Activated CD8-positive, alpha-beta memory T cell treated with anti-CD3 and anti-CD28 coated beads for 24 hours (primary cell): Measurements from ENCODE around the gene MRGPRE.
"Not testable (repeated sequence)": the region's sequence is repeated elsewhere in the genome, so short reads cannot be mapped to it uniquely, and the experiment has no call there.

Source experiments
- DNase-seq: peaks from one replicate; pipeline ENCODE4 v3.0.0-alpha.2; 2020

The MRGPRE gene, protein sequence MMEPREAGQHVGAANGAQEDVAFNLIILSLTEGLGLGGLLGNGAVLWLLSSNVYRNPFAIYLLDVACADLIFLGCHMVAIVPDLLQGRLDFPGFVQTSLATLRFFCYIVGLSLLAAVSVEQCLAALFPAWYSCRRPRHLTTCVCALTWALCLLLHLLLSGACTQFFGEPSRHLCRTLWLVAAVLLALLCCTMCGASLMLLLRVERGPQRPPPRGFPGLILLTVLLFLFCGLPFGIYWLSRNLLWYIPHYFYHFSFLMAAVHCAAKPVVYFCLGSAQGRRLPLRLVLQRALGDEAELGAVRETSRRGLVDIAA

DNA sequence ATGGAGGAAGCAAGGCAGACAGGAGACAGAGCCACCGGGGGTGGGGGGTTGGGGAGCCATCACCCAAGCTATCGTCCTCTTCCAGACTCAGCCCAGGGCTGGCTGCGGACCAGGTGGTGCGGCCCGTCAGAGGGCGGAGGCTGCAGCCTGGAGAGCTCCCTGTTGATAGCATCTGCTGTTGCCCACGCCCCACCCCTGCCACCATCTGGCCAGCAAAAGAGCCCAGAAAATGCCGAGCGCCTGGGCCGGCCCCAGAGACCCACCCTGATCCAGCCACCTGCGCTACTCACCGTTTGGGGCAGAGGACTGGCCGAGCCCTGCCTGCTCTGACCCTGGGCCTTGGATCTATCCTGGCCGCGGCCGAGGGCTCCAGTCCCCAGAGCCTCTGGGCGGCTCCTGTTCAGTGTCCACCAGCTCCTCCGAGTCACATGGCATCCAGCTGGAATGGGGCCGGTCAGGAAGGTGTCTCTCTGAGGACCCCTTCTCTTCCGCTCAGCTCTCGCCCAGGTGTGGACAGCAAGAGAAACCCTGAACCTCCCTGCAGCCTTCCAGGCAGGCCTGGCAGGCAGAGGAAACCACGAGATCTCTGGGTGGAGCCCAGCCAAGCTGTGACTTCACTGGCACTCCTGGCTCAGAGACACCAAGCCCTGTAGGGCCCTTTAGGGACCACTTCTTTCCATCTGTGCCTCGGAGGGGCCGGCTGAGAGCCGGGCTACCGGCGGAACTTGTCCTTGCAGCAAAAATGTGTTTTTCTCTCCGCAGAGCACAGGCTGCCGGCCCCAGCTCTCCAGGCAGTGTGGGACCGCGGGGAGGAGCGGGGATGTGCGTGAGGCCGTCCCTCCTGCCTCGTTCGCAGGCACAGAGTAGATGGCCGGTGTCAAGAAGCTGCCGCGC is at the start of gene MRGPRE:
Gene MRGPRE (minus strand): TSS at position 567 of the 894 bp plus-strand sequence. CDS start 3,618 bp downstream, outside the sequence.
- no peak for DNase-seq

DNA sequence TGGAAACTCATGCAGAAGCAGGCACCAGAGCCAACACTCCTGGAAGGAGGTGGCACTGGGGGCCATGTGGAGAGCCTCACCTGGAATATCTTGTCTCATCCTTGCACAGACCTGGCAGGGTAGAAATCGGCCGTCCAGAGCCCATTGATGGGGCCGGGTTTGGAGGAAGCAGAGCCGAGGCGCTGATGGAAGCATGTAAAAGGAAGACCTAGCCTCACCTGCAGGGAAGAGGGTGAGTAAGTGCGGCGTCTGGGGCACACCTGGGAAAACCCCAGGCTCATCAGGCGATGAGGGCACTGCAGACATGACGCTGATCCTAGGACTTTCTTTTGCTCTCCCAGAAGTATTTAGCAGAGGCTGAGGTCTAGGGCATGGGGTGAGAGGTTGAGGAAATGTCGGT is 48.9 kb upstream of the MRGPRE start:
- not testable (repeated sequence) for DNase-seq

DNA sequence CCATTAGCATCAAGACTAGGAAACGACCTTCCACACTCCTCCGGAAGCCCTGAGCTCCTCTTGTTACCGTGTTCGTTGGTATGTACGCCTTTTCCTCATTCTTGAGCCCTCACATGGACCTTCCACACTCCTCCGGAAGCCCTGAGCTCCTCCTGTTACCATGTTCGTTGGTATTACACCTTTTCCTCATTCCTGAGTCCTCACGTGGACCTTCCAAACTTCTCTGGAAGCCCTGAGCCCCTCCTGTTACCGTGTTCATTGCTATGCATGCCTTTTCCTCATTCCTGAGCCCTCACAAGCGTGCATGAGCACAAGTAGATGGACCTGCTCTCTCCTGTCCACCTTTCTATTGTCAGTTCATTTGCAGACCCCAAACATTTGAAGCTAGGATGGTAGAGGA is 48.4 kb upstream of the MRGPRE start:
- DNase-seq: not testable (repeated sequence)

DNA sequence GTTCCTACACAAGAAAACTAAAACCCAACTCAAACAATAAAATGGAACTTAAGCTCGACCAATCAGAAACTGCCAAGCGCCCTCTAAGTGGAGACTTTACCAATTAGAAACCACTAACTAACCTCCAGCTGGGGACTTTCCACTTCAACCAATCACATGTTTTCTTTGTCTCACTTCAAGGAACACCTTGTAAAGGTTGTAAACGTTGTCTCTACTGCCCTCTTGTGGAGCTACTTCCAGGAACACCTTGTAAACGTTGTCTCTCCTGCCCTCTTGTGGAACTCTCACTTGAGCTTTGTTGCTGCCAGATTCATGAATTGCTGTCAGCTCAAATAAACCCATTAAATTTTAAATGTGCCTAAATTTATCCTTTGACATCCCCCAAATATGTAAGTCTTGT is 46.7 kb upstream of the MRGPRE start:
- not testable (repeated sequence) for DNase-seq

DNA sequence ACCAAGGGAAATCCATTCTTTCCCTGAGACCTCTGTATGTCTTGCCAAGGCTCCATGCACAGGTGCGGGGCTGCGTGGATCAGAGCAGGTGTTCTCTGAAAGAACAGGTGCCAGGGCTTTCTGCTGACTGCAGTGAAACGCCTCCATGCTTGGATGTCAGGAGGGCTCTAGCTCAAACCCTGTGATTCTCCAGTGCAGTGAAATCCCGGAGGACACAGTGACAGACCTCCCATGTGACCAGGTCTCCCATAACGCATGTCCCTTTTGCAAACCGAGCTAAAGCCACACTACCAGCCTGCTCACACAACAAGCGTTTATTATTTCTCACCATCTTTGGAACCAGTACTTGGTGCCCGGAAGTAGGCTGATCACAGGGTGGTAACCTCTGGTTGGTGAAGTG is 41.4 kb upstream of the MRGPRE start:
- DNase-seq: not testable (repeated sequence)

DNA sequence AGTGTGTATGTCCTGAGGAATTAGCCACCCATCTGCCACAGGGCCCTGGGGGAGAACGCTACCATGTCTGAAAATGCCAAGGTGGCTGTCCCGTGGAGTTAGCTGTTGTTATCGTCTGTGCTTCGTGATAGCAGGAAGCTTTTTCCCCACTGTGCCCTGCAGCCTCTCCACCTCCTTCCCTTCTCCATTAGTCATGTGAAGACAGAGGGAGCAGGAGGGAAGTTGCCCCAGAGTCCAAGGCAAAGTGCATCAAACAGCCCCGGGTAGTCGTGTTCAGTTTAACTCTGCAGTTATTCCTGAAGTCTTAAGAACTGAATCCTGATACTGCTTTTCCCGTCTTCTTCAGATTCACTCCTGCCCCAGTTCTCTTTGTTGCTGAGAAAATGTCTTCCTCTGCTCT is 30.3 kb upstream of the MRGPRE start:
- DNase-seq: not testable (repeated sequence)

DNA sequence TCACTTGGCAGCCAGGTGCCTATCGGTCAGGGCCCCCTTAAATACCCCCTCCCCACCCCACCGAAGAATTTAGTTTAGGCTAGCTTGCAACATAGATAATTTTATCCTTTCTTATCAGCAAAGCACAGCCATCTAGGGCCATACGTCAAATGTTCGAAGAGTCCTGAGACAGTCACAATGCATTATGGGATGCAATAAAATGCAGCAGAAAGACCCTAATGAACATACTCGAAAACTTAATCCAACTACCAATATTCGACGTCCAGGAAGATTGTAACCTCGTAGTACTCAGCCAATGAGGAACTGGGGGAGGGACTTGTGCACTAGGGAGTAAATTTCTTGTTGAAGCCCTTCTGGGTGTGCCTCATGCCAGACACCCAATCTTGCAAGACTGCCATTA is 29.6 kb upstream of the MRGPRE start:
- DNase-seq: not testable (repeated sequence)

DNA sequence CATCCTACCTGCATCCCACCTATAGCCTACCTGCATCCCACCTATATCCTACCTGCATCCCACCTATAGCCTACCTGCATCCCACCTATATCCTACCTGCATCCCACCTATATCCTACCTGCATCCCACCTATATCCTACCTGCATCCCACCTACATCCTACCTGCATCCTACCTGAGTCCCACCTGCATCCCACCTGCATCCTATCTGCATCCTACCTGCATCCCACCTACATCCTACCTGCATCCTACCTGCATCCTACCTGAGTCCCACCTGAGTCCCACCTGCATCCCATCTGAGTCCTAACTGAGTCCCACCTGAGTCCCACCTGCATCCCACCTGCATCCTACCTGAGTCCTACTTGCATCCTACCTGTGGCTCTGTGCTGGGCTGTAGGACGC is 25.3 kb upstream of the MRGPRE start:
- DNase-seq: not testable (repeated sequence)

DNA sequence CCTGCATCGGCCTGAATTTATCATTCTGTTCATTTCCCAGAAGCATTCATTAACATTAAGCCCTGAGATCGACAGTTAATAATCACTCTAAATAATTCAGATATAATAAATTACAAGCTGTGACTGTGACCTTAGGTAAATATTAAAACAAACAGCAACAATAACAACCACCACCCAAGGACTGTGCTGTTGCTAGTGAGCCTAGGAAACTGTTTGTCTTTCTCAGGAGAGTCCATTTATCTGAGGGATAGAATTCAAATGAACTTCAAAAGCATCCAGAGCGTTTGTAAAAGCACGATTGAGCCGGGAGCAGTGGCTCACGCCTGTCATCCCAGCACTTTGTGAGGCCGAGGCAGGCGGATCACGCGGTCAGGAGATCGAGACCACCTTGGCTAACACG is 23.0 kb upstream of the MRGPRE start:
- DNase-seq: not testable (repeated sequence)

DNA sequence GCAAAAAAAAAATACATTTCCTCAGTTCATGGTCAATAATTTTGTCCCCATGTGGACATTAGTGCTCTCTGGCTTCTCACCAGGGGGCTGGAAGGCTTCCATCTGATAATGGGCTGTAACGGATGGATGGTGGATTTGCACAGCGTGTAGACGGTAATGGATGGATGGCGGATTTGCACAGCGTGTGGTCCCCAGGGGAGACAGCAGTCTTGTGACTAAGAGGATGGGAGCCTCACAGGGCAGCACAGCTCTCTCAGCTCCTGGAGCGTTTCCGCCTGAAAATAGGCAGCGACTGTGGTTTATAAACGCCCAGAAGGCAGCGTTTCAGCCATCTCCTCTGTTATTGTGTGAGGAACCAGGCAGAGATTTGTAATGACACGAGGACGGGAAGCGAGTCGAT is 22.6 kb upstream of the MRGPRE start:
- DNase-seq: not testable (repeated sequence)

DNA sequence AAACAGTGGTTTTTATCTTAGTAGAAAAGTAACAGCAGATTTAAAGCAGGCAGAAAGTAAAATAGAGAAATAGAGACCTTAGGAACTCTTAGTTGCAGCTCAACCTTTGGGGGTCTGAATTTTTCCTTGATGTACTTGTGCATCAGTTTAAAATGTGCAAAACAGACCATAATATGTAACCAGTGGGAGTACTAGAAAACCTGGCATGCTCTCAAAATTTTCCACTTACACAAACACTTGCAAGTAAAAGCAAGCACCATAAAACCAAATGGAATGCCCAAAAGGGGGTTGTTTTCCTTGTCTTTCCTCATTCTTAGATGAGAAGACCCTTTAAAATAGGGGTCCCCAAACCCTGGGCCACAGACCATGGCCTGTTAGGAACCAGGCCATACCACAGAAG is 12.9 kb upstream of the MRGPRE start:
- no peak for DNase-seq

DNA sequence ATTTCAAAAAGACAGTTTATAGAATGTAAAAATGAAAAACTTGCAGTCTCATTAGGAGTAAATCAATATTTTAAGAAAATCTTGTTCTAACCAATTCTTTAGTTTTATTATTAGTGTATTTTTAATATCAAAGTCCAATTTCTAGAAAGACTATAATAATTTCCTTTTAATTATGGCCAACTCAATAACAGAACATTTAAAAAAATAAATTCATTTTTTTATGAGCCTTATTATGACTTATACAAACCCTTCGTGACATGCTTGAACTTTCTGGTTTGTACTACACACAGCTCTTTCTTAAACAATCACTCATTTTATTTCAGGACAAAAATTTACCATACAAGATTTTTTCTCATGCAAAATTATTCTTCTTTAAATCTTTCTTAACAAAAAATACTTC is 11.7 kb upstream of the MRGPRE start:
- DNase-seq: no peak

DNA sequence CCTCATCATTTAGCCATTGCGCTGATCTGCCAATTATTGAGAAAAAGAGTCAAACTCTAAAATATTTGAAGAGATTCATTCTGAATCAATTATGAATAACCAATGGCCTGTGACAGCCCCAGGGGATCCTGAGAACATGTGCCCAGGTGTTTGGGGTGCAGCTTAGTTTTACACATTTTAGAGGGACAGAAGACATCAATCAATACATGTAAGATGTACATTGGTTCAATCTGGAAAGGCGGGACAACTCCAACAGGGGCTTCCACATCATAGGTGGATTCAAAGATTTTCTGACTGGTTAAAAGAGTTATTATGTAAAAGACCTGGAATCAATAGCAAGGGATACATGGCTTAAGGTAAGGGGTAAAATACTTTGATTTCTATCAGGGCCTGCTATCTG is 4.9 kb upstream of the MRGPRE start:
- DNase-seq: no peak

DNA sequence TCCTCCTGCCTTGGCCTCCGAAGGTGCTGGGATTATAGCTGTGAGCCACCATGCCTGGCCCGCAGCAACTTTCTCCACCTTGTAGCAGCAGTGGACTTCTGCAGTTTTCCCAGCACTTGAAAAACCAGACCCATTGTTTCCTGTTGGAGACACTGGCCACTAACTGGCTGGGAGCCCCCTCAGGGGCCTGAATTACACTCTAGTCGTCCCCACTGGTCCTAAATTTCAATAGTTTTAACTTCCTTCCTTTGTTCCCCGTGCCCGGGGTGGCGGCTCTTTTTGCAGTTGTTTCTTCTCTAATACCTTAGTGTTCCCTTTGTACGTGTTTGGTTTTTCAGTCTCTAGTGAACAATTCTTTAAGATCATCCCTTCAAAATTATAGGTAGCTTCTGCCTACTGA is 2.6 kb upstream of the MRGPRE start:
- DNase-seq: no peak

DNA sequence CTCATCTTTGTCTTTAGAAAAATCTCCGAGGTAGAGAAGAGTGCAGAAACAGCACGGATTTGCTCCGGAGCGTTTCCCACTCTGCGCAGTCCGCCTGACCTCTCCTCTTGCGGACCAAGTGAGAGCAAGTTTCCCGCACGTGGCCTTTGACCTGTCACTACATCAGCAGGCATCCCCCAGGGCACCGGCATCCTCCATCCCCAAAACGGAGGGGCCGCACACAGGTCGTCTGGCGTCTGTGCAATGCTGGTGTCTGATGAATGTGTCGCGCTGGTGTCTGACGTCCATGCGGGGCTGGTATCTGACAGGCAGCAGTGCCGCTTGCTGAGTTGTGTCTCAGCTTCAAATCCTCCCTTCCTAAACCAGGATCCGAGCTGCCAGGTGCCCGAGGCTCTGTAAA is 739 bp upstream of the MRGPRE start:
- no peak for DNase-seq

DNA sequence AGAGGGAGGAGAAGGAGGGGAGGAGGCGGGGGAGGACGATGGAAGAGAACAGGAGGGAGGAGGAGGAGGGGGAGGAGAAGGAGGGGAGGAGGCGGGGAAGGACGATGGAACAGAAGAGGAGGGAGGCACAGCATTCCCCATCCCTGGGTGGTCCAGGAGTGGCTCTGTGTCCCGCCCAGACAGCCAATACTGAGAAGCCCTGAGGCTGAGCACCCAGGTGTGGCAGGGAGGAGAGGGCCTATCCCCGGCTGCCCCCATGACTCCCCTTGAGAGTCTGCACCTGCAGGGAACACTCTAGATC is 717 bp downstream of the MRGPRE start:
- DNase-seq: no peak

DNA sequence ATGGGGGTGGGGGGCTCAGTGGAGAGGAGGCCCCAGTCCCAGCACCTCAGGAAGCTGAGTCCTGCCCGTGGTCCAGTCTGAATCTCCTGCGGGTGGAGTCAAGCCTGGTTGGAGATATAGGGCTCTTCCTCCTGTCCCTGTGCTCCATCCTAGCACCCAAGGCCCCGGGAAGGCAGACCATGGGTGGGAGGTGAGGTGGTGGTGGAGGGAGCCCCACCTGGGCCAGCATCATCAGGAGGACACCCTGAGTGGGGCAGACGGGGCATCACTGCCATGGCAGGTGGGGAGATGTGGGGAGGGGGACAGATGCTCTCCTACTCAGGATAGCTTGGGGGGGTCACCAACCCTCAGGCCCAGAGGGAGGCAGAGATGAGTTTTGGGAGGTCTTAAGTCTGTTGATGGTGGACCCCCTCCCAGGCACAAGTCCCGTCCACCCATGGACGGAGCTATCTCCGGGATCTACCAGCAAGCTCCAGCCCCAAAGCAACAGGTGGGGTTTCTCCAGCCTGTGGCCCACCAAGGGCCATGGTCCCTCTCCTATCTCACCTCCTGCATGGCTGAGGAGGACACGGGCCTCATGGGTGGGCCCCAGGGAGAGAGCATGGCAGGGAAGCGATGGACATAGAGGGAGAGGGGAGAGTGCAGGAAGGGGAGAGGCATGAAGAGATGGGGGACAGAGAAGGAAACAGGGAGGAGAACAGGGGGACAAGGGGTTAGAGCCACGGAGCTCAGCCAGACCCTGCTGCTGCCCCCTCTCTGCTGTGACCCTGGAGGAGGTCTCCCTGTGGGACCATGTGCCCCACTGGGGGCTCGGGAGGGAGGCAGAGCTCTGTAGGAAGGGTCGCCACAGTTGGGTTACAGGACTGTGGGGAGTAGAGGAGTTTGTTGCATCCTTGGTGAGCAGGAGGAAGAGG is 1.3 kb downstream of the MRGPRE start:
- no peak for DNase-seq

DNA sequence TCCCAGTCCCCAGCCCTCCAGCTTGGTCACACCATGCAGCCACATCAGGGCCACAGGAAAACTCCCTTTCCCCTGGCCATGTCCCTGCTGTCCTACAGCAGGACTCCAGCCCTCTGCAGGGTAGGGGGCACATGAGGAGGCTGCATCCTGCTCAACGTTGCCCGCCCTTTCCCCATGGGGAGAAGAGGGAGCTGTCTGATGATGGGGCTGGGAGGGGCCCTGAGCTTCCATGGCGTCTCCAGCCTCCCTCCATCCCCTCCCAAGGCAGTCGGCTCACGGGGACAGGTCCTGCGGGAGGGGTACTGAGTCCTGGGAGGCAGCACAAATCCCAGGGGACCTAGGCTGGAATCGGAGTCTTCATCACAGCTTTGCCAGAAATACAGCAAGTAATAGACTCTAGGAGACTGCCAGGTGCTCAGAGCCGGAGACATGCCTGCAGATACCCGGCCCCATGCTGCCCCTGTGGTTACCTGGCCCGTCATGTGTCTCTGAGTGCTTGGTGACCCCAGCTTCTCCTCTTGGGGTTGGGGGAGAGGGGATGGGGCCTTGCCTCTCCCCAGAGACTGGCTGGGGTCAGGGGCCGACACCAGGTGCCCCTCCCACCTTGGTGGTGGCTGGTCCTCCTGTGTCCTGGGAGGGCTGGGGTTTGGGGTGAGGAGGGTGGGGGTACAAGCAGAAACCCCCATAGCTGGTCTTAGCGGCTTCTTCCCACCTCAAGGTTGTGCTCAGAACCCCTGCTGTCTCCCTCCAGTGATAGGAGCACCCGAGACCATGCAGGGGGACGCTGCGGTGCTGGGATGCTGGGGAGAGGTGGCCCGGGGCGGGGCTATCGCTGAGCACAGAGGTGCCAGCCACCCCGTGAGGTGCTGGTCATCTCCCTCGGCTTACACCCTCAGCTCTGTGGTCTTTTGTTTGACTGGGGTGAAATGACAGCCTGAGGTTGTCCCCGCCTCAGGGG is 2.3 kb downstream of the MRGPRE start:
- peak; percentile 49 for DNase-seq

DNA sequence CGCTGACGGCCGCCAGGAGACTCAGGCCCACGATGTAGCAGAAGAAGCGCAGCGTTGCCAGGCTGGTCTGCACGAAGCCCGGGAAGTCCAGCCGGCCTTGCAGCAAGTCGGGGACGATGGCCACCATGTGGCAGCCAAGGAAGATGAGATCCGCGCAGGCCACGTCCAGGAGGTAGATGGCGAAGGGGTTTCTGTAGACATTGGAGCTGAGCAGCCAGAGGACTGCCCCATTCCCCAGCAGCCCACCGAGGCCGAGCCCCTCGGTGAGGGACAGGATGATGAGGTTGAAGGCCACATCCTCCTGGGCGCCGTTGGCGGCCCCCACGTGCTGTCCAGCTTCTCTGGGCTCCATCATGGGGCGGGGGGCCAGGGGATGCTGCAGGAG is 3.8 kb downstream of the MRGPRE start:
- no peak for DNase-seq

DNA sequence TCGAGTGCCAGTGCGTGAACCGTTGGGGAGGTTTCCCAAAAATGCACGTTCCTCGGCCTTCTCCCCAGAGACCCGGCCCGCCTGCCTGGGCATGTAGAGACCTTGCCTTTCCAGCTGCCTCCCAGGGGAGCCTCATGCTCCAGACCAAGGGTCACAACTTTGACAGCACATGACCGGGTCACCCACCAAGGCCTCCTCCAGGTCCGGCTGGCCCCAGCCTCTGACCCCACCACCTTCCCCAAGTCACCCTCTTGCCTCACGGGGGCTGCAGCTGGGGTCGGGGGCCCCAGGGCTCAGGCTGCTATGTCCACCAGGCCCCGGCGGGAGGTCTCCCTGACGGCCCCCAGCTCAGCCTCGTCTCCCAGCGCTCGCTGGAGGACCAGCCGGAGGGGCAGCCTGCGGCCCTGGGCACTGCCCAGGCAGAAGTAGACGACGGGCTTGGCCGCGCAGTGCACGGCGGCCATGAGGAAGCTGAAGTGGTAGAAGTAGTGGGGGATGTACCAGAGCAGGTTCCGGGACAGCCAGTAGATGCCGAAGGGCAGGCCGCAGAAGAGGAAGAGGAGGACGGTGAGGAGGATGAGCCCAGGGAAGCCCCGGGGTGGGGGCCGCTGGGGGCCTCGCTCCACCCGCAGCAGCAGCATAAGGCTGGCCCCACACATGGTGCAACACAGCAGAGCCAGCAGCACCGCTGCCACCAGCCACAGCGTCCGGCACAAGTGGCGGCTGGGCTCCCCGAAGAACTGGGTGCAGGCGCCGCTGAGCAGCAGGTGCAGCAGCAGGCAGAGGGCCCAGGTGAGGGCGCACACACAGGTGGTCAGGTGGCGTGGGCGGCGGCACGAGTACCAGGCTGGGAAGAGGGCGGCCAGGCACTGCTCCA is 4.4 kb downstream of the MRGPRE start:
- peak; percentile 46 for DNase-seq
